ENCODE results near the gene NPFFR2. TPM values are rescaled to one million over a fixed set of nuclear protein-coding genes. Genes with fewer than 3 reads are reported as not detected.

Gene NPFFR2
- total RNA-seq (2014; rRNA removed; shearing (Covaris generic)): not detected in 2 replicates
- polyA plus RNA-seq (2016; fragmentation: Nextera tagmentation; extraction: Ambion mirVana): not detected in 2 replicates

- Histone ChIP-seq H2AFZ (no peak within 1 kb of the TSS), H3K9me2 (ENCODE audit: insufficient read depth) (peaks cover under 1% of the 10 kb centered on the region; the same call in 1 of the 2 replicates), H4K20me1 (ENCODE audit: insufficient read depth) (no peaks in the 10 kb centered on the region), H3K79me2 (ENCODE audit: insufficient read depth) (no peaks in the 10 kb centered on the region), H3K4me3 (no peak within 1 kb of the TSS), H3K27me3 (replicated peaks; ENCODE audit: insufficient read depth) (no peaks in the 10 kb centered on the region), H3K4me2 (ENCODE audit: unreplicated experiment) (no peak within 1 kb of the TSS), H3K36me3 (ENCODE audit: low read depth) (no peaks in the 10 kb centered on the region), H3K9ac (no peak within 1 kb of the TSS), H3K9me3 (ENCODE audit: low read depth) (no peaks in the 10 kb centered on the region), H3K4me1 (ENCODE audit: insufficient read depth) (no peaks in the 10 kb centered on the region), H3F3A (ENCODE audit: insufficient read depth) (no peaks in the 10 kb centered on the region), H3K27ac (no peak within 1 kb of the TSS)
- in situ Hi-C loops (cut with MboI): no loop called here
- TF ChIP-seq EZH2phosphoT487 (IDR thresholded peaks at IDR 0.05; ENCODE audit: insufficient read depth, low read depth) (no peak), EZH2 (IDR thresholded peaks at IDR 0.05; ENCODE audit: insufficient read depth, poor library complexity, severe bottlenecking) (no peak)
- no peak for DNase-seq
- WGBS, 2 experiments (ENCODE audit: low coverage in 1 of 2, low lambda C conversion rate in 2 of 2, missing lambda C conversion rate in 2 of 2): 43 to 49% methylated on average over 36 of the region's 36 CpGs
These were observed at the start of gene NPFFR2 for GRCh38 chr4:72031868-72032608. Gene NPFFR2, plus strand, starts transcription at chr4:72032000. Its CDS starts 96,592 bp downstream, at chr4:72128592.

DNA sequence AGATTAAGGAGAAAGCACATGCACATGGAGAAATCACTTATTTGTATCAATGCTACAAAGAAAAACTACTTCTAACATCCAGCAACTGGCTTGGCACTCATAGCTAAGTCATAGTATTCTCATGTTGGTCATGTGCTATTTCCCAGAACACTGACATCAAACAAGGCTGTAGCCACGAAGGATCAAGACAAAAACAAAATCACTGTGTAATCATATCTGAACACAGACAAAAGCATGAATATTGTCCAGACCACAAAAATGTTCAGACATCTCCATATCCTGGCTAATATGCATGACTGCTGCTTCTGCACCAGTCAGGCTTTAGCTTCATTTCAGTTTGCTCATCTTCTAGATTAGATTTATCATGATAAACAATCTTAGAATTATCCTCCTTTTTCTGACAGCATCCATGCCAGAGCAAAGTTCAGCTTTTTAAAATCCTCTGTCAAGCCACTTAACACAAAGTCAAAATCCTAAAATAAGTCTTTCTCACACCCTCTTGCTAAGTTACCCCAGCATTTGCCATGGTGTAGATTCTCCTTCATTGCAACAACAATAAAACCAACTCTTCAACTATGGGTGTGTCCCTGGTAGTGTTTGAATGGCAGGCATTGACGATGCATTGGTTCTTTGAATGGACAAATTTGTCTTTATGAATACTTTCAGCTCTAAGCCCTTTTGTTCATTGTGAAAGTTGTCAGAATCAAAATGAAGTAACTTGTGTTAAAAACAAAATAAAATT lies 39.1 kb upstream of the NPFFR2 start:
- WGBS, 2 experiments (ENCODE audit: low coverage in 1 of 2, low lambda C conversion rate in 2 of 2, missing lambda C conversion rate in 2 of 2): 11 to 13% methylated on average over 2 of the region's 2 CpGs
- Histone ChIP-seq H3K36me3 (ENCODE audit: low read depth) (no peaks in the 10 kb centered on the region), H3K27ac (no peak overlapping the region), H4K20me1 (ENCODE audit: insufficient read depth) (no peaks in the 10 kb centered on the region), H3K27me3 (replicated peaks; ENCODE audit: insufficient read depth) (no peaks in the 10 kb centered on the region), H3K9me3 (ENCODE audit: low read depth) (no peaks in the 10 kb centered on the region), H3K4me3 (no peak overlapping the region), H3K9ac (no peak overlapping the region), H3F3A (ENCODE audit: insufficient read depth) (no peaks in the 10 kb centered on the region), H3K79me2 (ENCODE audit: insufficient read depth) (no peaks in the 10 kb centered on the region), H3K9me2 (ENCODE audit: insufficient read depth) (no peaks in the 10 kb centered on the region), H3K4me1 (ENCODE audit: insufficient read depth) (no peaks in the 10 kb centered on the region), H3K4me2 (ENCODE audit: unreplicated experiment) (no peak overlapping the region), H2AFZ (no peak overlapping the region)
- no peak for TF ChIP-seq EZH2phosphoT487 (IDR thresholded peaks at IDR 0.05; ENCODE audit: insufficient read depth, low read depth)
- TF ChIP-seq EZH2 (IDR thresholded peaks at IDR 0.05; ENCODE audit: insufficient read depth, poor library complexity, severe bottlenecking): no peak
- in situ Hi-C loops (cut with MboI): no loop called here
- DNase-seq: no peak

- H3K9me3 ChIP-seq (ENCODE audit: low read depth): no peaks in the 10 kb centered on the region
- no peak overlapping the region for H3K27ac ChIP-seq
- DNase-seq: no peak
- in situ Hi-C loops (cut with MboI): no loop called here
- no peaks in the 10 kb centered on the region for H3K4me1 ChIP-seq (ENCODE audit: insufficient read depth)
- H4K20me1 ChIP-seq (ENCODE audit: insufficient read depth): no peaks in the 10 kb centered on the region
- H3K36me3 ChIP-seq (ENCODE audit: low read depth): no peaks in the 10 kb centered on the region
- WGBS, 2 experiments (ENCODE audit: low coverage in 1 of 2, low lambda C conversion rate in 2 of 2, missing lambda C conversion rate in 2 of 2): 0 to 3% methylated on average over 1 of the region's 1 CpG
- no peak overlapping the region for H2AFZ ChIP-seq
- no peak overlapping the region for H3K9ac ChIP-seq
- no peaks in the 10 kb centered on the region for H3K27me3 ChIP-seq (replicated peaks; ENCODE audit: insufficient read depth)
- H3K4me2 ChIP-seq (ENCODE audit: unreplicated experiment): no peak overlapping the region
- H3K79me2 ChIP-seq (ENCODE audit: insufficient read depth): no peaks in the 10 kb centered on the region
- no peaks in the 10 kb centered on the region for H3K9me2 ChIP-seq (ENCODE audit: insufficient read depth)
- no peak for TF ChIP-seq EZH2phosphoT487 (IDR thresholded peaks at IDR 0.05; ENCODE audit: insufficient read depth, low read depth)
- no peak for TF ChIP-seq EZH2 (IDR thresholded peaks at IDR 0.05; ENCODE audit: insufficient read depth, poor library complexity, severe bottlenecking)
- H3K4me3 ChIP-seq: no peak overlapping the region
- no peaks in the 10 kb centered on the region for H3F3A ChIP-seq (ENCODE audit: insufficient read depth)
These were observed 37.2 kb upstream of the NPFFR2 start for GRCh38 chr4:71994559-71994958.

DNA sequence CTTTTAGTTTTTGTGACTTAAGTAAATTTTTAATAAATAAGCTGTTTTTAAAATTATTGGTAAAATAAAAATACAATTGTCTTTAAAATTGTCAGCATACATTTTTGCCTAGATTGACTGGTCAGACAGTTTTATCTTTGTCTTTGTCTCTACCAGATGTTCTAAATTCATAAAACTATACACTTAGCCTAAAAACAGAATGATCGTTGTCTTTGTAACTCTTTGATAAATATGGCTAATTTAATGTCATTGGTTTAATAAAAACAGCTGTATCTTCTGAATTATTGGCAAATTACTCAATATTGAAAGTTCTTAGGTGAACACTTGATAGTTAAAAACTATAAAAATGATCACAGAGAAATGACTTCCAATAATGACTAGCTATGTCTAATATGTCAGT lies 36.5 kb upstream of the NPFFR2 start:
- Histone ChIP-seq H3K27me3 (replicated peaks; ENCODE audit: insufficient read depth) (no peaks in the 10 kb centered on the region), H3K9ac (no peak overlapping the region), H3K27ac (no peak overlapping the region), H3K4me3 (no peak overlapping the region), H3K9me2 (ENCODE audit: insufficient read depth) (no peaks in the 10 kb centered on the region), H3F3A (ENCODE audit: insufficient read depth) (no peaks in the 10 kb centered on the region), H3K4me1 (ENCODE audit: insufficient read depth) (no peaks in the 10 kb centered on the region), H3K36me3 (ENCODE audit: low read depth) (no peaks in the 10 kb centered on the region), H2AFZ (no peak overlapping the region), H4K20me1 (ENCODE audit: insufficient read depth) (no peaks in the 10 kb centered on the region), H3K9me3 (ENCODE audit: low read depth) (no peaks in the 10 kb centered on the region), H3K4me2 (ENCODE audit: unreplicated experiment) (no peak overlapping the region), H3K79me2 (ENCODE audit: insufficient read depth) (no peaks in the 10 kb centered on the region)
- no peak for DNase-seq
- WGBS, 2 experiments (ENCODE audit: low coverage in 1 of 2, low lambda C conversion rate in 2 of 2, missing lambda C conversion rate in 2 of 2): 7 to 22% methylated on average over 1 of the region's 1 CpG
- in situ Hi-C loops (cut with MboI): no loop called here
- TF ChIP-seq EZH2 (IDR thresholded peaks at IDR 0.05; ENCODE audit: insufficient read depth, poor library complexity, severe bottlenecking): no peak
- no peak for TF ChIP-seq EZH2phosphoT487 (IDR thresholded peaks at IDR 0.05; ENCODE audit: insufficient read depth, low read depth)
